DMS53 (cell line): ENCODE data around the gene NDUFS2.

Experiments used
- DNase-seq: peaks from one replicate; lab custom pipeline; 2025; lab: John Stamatoyannopoulos, UW

The NDUFS2 gene

GRCh38 chr1:161201836-161202712 is at the start of gene NDUFS2:
TSS of gene NDUFS2 (plus strand) at chr1:161202367. CDS start at chr1:161202386, 19 bp downstream.
- peak; percentile 100 for DNase-seq

GRCh38 chr1:161153176-161153575 is 49.0 kb upstream of the NDUFS2 start:
- DNase-seq, result no peak

- DNase-seq, result peak; percentile 96
These were observed 48.4 kb upstream of the NDUFS2 start, which contains the start of gene UFC1 for GRCh38 chr1:161153682-161154337. TSS of gene UFC1 (plus strand) at chr1:161153978. CDS start at chr1:161153998, 20 bp downstream.

GRCh38 chr1:161157867-161158266 is 44.3 kb upstream of the NDUFS2 start:
- DNase-seq, result no peak

GRCh38 chr1:161158316-161159010 is 43.7 kb upstream of the NDUFS2 start:
- DNase-seq, result peak; percentile 63

- DNase-seq, result peak; percentile 96
These were observed 42.9 kb upstream of the NDUFS2 start, which contains the start of gene USP21 for GRCh38 chr1:161159087-161159912. TSS of gene USP21 (plus strand) at chr1:161159500. CDS start at chr1:161160641, 1,141 bp downstream.

- no peak for DNase-seq
These were observed 42.3 kb upstream of the NDUFS2 start for GRCh38 chr1:161159913-161160243.

- DNase-seq, result no peak
These were observed 41.5 kb upstream of the NDUFS2 start for GRCh38 chr1:161160671-161161145.

- no peak for DNase-seq
These were observed 40.5 kb upstream of the NDUFS2 start for GRCh38 chr1:161161652-161162051.

- no peak for DNase-seq
These were observed 40.1 kb upstream of the NDUFS2 start for GRCh38 chr1:161162052-161162451.

GRCh38 chr1:161162806-161163205 is 39.4 kb upstream of the NDUFS2 start:
- no peak for DNase-seq

GRCh38 chr1:161163793-161164192 is 38.4 kb upstream of the NDUFS2 start:
- DNase-seq, result no peak

- DNase-seq, result peak; percentile 51
These were observed 37.1 kb upstream of the NDUFS2 start for GRCh38 chr1:161164901-161165610.

GRCh38 chr1:161165742-161166668 is 36.2 kb upstream of the NDUFS2 start, which contains the start of gene PPOX:
TSS of gene PPOX (plus strand) at chr1:161166426. CDS start at chr1:161166848, 422 bp downstream.
- DNase-seq, result peak; percentile 99

- peak; percentile 68 for DNase-seq
These were observed 35.3 kb upstream of the NDUFS2 start for GRCh38 chr1:161166669-161167548.

- DNase-seq, result no peak
These were observed 33.3 kb upstream of the NDUFS2 start for GRCh38 chr1:161168906-161169305.

- no peak for DNase-seq
These were observed 31.0 kb upstream of the NDUFS2 start for GRCh38 chr1:161171191-161171590.

GRCh38 chr1:161171696-161172095 is 30.5 kb upstream of the NDUFS2 start:
- DNase-seq, result no peak

GRCh38 chr1:161172349-161172748 is 29.8 kb upstream of the NDUFS2 start:
- no peak for DNase-seq
